H1 (cell line): Measurements from ENCODE around the gene TMEM181. TPM values are rescaled to one million over a fixed set of nuclear protein-coding genes. Genes with fewer than 3 reads are reported as not detected.

Experiments used
- CTCF ChIA-PET: fragments of 300-600 bp; sonication (Branson Sonifier 250); formaldehyde crosslinking; loops from one replicate; lab custom pipeline; 2021; ENCODE audit not compliant: partially characterized antibody; lab: Charles Lee
- POLR2A ChIA-PET: fragments of 300-600 bp; sonication (Branson Sonifier 250); formaldehyde crosslinking; loops from one replicate; lab custom pipeline; 2021; ENCODE audit warnings: inconsistent platforms; ENCODE audit not compliant: partially characterized antibody; lab: Charles Lee
- DNase-seq, 2 experiments: peaks; one replicate each; pipeline versions ENCODE4 v3.0.0 to v3.0.0-alpha.2; 2010 to 2022; ENCODE audit warnings: low spot score in 2 of 2, low read depth in 1 of 2, mixed read lengths in 1 of 2
- FAIRE-seq: peaks from 2 replicates; lab custom pipeline; 2011; peaks lifted over from hg19 to GRCh38; lab: Jason Lieb, UNC
- H2AFZ ChIP-seq: 2 replicates; pipeline ENCODE4 v1.8.1; 2012; ENCODE audit warnings: low read length, inconsistent platforms
- H2AK5ac ChIP-seq: 2 replicates; pipeline ENCODE4 v1.6.1; 2013; ENCODE audit warnings: low read depth, low read length
- H2BK120ac ChIP-seq: replicated peaks from 2 replicates; pipeline ENCODE3; 2013; ENCODE audit warnings: low read depth, low read length, inconsistent platforms
- H2BK12ac ChIP-seq: 2 replicates; pipeline ENCODE4 v1.6.1; 2013; ENCODE audit warnings: low read depth, low read length
- H2BK15ac ChIP-seq: 2 replicates; pipeline ENCODE4 v1.6.1; 2013; ENCODE audit warnings: low read length
- H2BK20ac ChIP-seq: 2 replicates; pipeline ENCODE4 v1.6.1; 2013; ENCODE audit warnings: low read length
- H2BK5ac ChIP-seq: 2 replicates; pipeline ENCODE4 v1.6.1; 2013; ENCODE audit warnings: low read depth, low read length
- H3K14ac ChIP-seq: 2 replicates; pipeline ENCODE4 v1.6.1; 2013; ENCODE audit warnings: inconsistent platforms; ENCODE audit not compliant: insufficient read length
- H3K18ac ChIP-seq: 2 replicates; pipeline ENCODE4 v1.6.1; 2013; ENCODE audit warnings: low read length; ENCODE audit errors: extremely low read depth
- H3K23ac ChIP-seq: 2 replicates; pipeline ENCODE4 v1.6.1; 2013; ENCODE audit warnings: inconsistent platforms; ENCODE audit not compliant: insufficient read length
- H3K23me2 ChIP-seq: 2 replicates; pipeline ENCODE4 v1.6.1; 2013; ENCODE audit warnings: low read depth, low read length
- H3K27ac ChIP-seq: 2 replicates; pipeline ENCODE4 v1.6.1; 2011; ENCODE audit warnings: low read depth, low read length, inconsistent platforms
- H3K27me3 ChIP-seq, 4 experiments: replicated peaks in 1 of 4; 1 replicate in 1 of 4; 2 replicates in 3 of 4; pipeline versions ENCODE4 v1.6.1 to v1.8.1; 2011 to 2013; ENCODE audit warnings: low read length in 3 of 4, mild to moderate bottlenecking in 3 of 4, inconsistent platforms in 2 of 4, mixed read lengths in 2 of 4, moderate library complexity in 1 of 4; ENCODE audit not compliant: control insufficient read depth in 3 of 4, insufficient read depth in 3 of 4; ENCODE audit errors: extremely low read depth in 1 of 4
- H3K36me3 ChIP-seq, 4 experiments: 2 replicates each; pipeline versions ENCODE4 v1.6.1 to v1.8.1; 2011 to 2013; ENCODE audit warnings: mild to moderate bottlenecking in 4 of 4, low read length in 3 of 4, moderate library complexity in 2 of 4, control low read depth in 1 of 4, inconsistent platforms in 1 of 4; ENCODE audit not compliant: insufficient read depth in 4 of 4, control insufficient read depth in 2 of 4
- H3K4ac ChIP-seq: replicated peaks from 2 replicates; pipeline ENCODE3; 2013; ENCODE audit warnings: low read length, low read depth, mixed read lengths, inconsistent platforms; ENCODE audit not compliant: insufficient read length
- H3K4me1 ChIP-seq, 4 experiments: replicated peaks in 1 of 4; 1 replicate in 1 of 4; 2 replicates in 3 of 4; pipeline versions ENCODE4 v1.6.1 to v1.8.1; 2011 to 2013; ENCODE audit warnings: low read length in 3 of 4, inconsistent platforms in 2 of 4, mixed read lengths in 1 of 4; ENCODE audit not compliant: insufficient read depth in 4 of 4, control insufficient read depth in 3 of 4
- H3K4me2 ChIP-seq, 2 experiments: 2 replicates each; pipeline versions ENCODE4 v1.6.1 to v1.8.1; 2011 to 2013; ENCODE audit warnings: low read depth in 2 of 2, low read length in 2 of 2, control low read depth in 1 of 2, inconsistent platforms in 1 of 2, mild to moderate bottlenecking in 1 of 2; ENCODE audit not compliant: insufficient read depth in 1 of 2
- H3K4me3 ChIP-seq, 4 experiments: fragments of 200-600, 300-600 bp in 1 of 4; sonication (generic), shearing (Covaris generic), sonication (Bioruptor Twin) in 1 of 4; 2 replicates each; pipeline versions ENCODE4 v1.5.1 to v1.8.1; 2011 to 2016; ENCODE audit warnings: low read length in 4 of 4, low read depth in 3 of 4, control low read depth in 2 of 4, inconsistent platforms in 2 of 4, mild to moderate bottlenecking in 2 of 4, mixed read lengths in 1 of 4, moderate library complexity in 1 of 4; ENCODE audit not compliant: insufficient read depth in 2 of 4; ENCODE audit errors: extremely low read depth in 1 of 4
- H3K56ac ChIP-seq: replicated peaks from 2 replicates; pipeline ENCODE3; 2013; ENCODE audit warnings: low read depth, mild to moderate bottlenecking, mixed read lengths, low read length, inconsistent platforms; ENCODE audit not compliant: insufficient read length
- H3K79me1 ChIP-seq: 2 replicates; pipeline ENCODE4 v1.6.1; 2013; ENCODE audit warnings: low read depth, low read length, control low read depth
- H3K79me2 ChIP-seq, 2 experiments: 2 replicates each; pipeline versions ENCODE4 v1.6.1 to v1.8.1; 2012 to 2013; ENCODE audit warnings: low read length in 2 of 2, mild to moderate bottlenecking in 2 of 2, inconsistent platforms in 1 of 2; ENCODE audit not compliant: insufficient read depth in 2 of 2, control insufficient read depth in 1 of 2
- H3K9ac ChIP-seq, 4 experiments: replicated peaks in 1 of 4; 1 replicate in 1 of 4; 2 replicates in 3 of 4; pipeline versions ENCODE4 v1.6.1 to v1.8.1; 2011 to 2013; ENCODE audit warnings: low read depth in 3 of 4, low read length in 3 of 4, control low read depth in 2 of 4, mild to moderate bottlenecking in 2 of 4, moderate library complexity in 2 of 4, inconsistent platforms in 1 of 4; ENCODE audit errors: extremely low read depth in 1 of 4
- H3K9me3 ChIP-seq, 2 experiments: 2 replicates each; pipeline versions ENCODE4 v1.6.1 to v1.8.1; 2012 to 2013; ENCODE audit warnings: mild to moderate bottlenecking in 2 of 2, moderate library complexity in 2 of 2, control low read depth in 1 of 2, inconsistent platforms in 1 of 2, low read depth in 1 of 2, low read length in 1 of 2, mixed read lengths in 1 of 2; ENCODE audit not compliant: insufficient read depth in 2 of 2
- H4K20me1 ChIP-seq, 2 experiments: replicated peaks in 1 of 2; 2 replicates each; pipeline versions ENCODE3 to v1.8.1; 2011 to 2013; ENCODE audit warnings: inconsistent platforms in 2 of 2, low read length in 2 of 2, mild to moderate bottlenecking in 1 of 2; ENCODE audit not compliant: insufficient read depth in 2 of 2, control insufficient read depth in 1 of 2
- H4K5ac ChIP-seq: 2 replicates; pipeline ENCODE4 v1.6.1; 2013; ENCODE audit warnings: low read length, low read depth, mixed read lengths, inconsistent platforms; ENCODE audit not compliant: insufficient read length
- H4K8ac ChIP-seq: 2 replicates; pipeline ENCODE4 v1.8.0; 2013; ENCODE audit warnings: mild to moderate bottlenecking, moderate library complexity, low read length, inconsistent platforms; ENCODE audit not compliant: insufficient read depth; ENCODE audit errors: extremely low read depth
- H4K91ac ChIP-seq: replicated peaks from 2 replicates; pipeline ENCODE3; 2013; ENCODE audit warnings: low read length, mixed read lengths, inconsistent platforms; ENCODE audit not compliant: insufficient read length
- CHD1 ChIP-seq: IDR thresholded peaks from 2 replicates; pipeline ENCODE4 v1.6.1; 2012; ENCODE audit warnings: low read depth, low read length, improper control_type of control experiment
- SRF ChIP-seq: IDR thresholded peaks from 2 replicates; pipeline ENCODE4 v1.6.1; 2011; ENCODE audit warnings: mild to moderate bottlenecking, low read depth, low read length, moderate library complexity
- WGBS, 2 experiments: shearing (Covaris generic) in 1 of 2; methylation state at CpG; one replicate each; pipeline versions ENCODE4 v1.1.6 to v1.1.7; 2013 to 2015; ENCODE audit warnings: low lambda C conversion rate in 2 of 2, mixed read lengths in 2 of 2, inconsistent platforms in 1 of 2, low coverage in 1 of 2, missing lambda C conversion rate in 1 of 2; ENCODE audit not compliant: insufficient replicate concordance in 2 of 2, insufficient coverage in 1 of 2, insufficient read length in 1 of 2; ENCODE audit errors: extremely low coverage in 1 of 2, missing lambda C conversion rate in 1 of 2; 5-methylcytosine and 5-hydroxymethylcytosine counted together
- polyA plus RNA-seq, 7 experiments: library from polyadenylated mRNA; depleted of rRNA in 3 of 7; stranded (reverse) in 5 of 7; unstranded in 2 of 7; fragments of >200 nt in 5 of 7; fragments of 200-250 nt in 2 of 7; gene quantifications; 1 replicate in 5 of 7; 2 replicates in 1 of 7; 4 replicates in 1 of 7; pipeline versions ENCODE4 v1.2.1 to v1.2.3, GENCODE V29; 2011 to 2013; ENCODE audit warnings: missing spikeins in 2 of 7, mixed read lengths in 2 of 7
- total RNA-seq: library from RNA; stranded (reverse); fragmentation: NEBNext Ultra II Directional; extraction: Animal tissue kit (Norgen Biotek cat#: 25700); gene quantifications from 2 replicates; pipeline ENCODE4 v1.2.1, GENCODE V29; 2021

TMEM181 gene
- total and polyA plus RNA-seq, 2 of the 8 experiments (the other 6 are each of a cell fraction or from before 2014, with no cell fraction given), result 8.6 to 19.0 TPM

GRCh38 chr6:158543606-158544185 is 16.2 kb upstream of the TMEM181 start:
- no peak overlapping the region for H4K91ac ChIP-seq
- H3K56ac ChIP-seq, result no peak overlapping the region
- peak overlapping the region in 2 of 4 experiments; percentile 21 to 23; a peak in 2 of 7 replicates for H3K9ac ChIP-seq
- peaks cover 0 to 3% (median 0%) of the 10 kb centered on the region in 4 experiments; a peak in 1 of 8 replicates for H3K36me3 ChIP-seq
- H3K4me3 ChIP-seq, result no peak overlapping the region
- H2BK12ac ChIP-seq, result no peak overlapping the region
- no peak overlapping the region for H3K27ac ChIP-seq
- no peak overlapping the region for H3K14ac ChIP-seq
- DNase-seq, result no peak
- H3K27me3 ChIP-seq, result no peaks in the 10 kb centered on the region; a peak in 1 of 7 replicates
- H4K20me1 ChIP-seq, result no peaks in the 10 kb centered on the region
- no peak overlapping the region for H2BK120ac ChIP-seq
- H3K79me2 ChIP-seq, result no peaks in the 10 kb centered on the region
- no peak overlapping the region for H2AK5ac ChIP-seq
- no peak overlapping the region for H4K8ac ChIP-seq
- no peaks in the 10 kb centered on the region for H3K79me1 ChIP-seq
- no peak overlapping the region for H2BK20ac ChIP-seq
- H3K18ac ChIP-seq, result no peak overlapping the region
- FAIRE-seq, result no peak
- no peak overlapping the region for H3K4me2 ChIP-seq
- no peaks in the 10 kb centered on the region for H3K9me3 ChIP-seq
- H3K4ac ChIP-seq, result no peak overlapping the region
- WGBS, 2 experiments, result 89% methylated on average over 12 of the region's 12 CpGs; no CpG with 5 or more reads in 1 of the 2 experiments
- no peak overlapping the region for H2BK15ac ChIP-seq
- H3K23ac ChIP-seq, result no peak overlapping the region
- no peak overlapping the region for H2AFZ ChIP-seq
- ChIA-PET CTCF (interaction anchor here (0.6 to 1.5 kb wide), 9 partner anchors 24 to 329 kb away, joined by 3 to 7 read pairs (median 4); no protein-coding TSS in a partner anchor), POLR2A (interaction anchor here (0.6 to 3.1 kb wide), 3 partner anchors 7 to 68 kb away, joined by 3 to 11 read pairs (median 3); no protein-coding TSS in a partner anchor)
- TF ChIP-seq CHD1 (no peak), SRF (peak; percentile 68)
- H3K23me2 ChIP-seq, result no peaks in the 10 kb centered on the region
- no peak overlapping the region for H4K5ac ChIP-seq
- peaks cover 0 to 9% (median 4%) of the 10 kb centered on the region in 4 experiments; a peak in 5 of 7 replicates for H3K4me1 ChIP-seq
- no peak overlapping the region for H2BK5ac ChIP-seq
